Measurements from ENCODE around the gene G0S2. TPM values are rescaled to one million over a fixed set of nuclear protein-coding genes. Genes with fewer than 3 reads are reported as not detected.
A peak's percentile ranks its signal among the peaks of the same experiment; 100 is the strongest.

Gene G0S2
- polyA plus RNA-seq, 3 donors: 176 to 1,583 (median 373) TPM

- Histone ChIP-seq H3K4me1 (ENCODE audit: control insufficient read depth in 1 of 2, insufficient read depth in 2 of 2, low read length in 2 of 2) (peaks cover 33 to 41% of the 10 kb centered on the region in 2 donors), H3K36me3 (replicated peaks in 1 of 2; ENCODE audit: control insufficient read depth in 1 of 2, insufficient read depth in 2 of 2, low read length in 2 of 2) (no peaks in the 10 kb centered on the region), H3K4me3 (replicated peaks in 1 of 3; ENCODE audit: low read depth in 2 of 3, low read length in 3 of 3) (no peak overlapping the region), H3K27ac (ENCODE audit: low read depth in 1 of 2, low read length in 2 of 2) (no peak overlapping the region), H2AFZ (ENCODE audit: insufficient read depth, low read depth, low read length, poor library complexity, severe bottlenecking) (no peak overlapping the region), H3K4me2 (replicated peaks; ENCODE audit: extremely low read depth, low read length, poor library complexity, severe bottlenecking) (no peak overlapping the region), H3K79me2 (ENCODE audit: insufficient read depth, low read length) (no peaks in the 10 kb centered on the region), H3K9me3 (replicated peaks in 1 of 2; ENCODE audit: control insufficient read depth in 1 of 2, insufficient read depth in 1 of 2, low read length in 2 of 2) (no peaks in the 10 kb centered on the region), H3K27me3 (ENCODE audit: control insufficient read depth in 2 of 2, insufficient read depth in 2 of 2, low read length in 2 of 2) (peaks cover 24 to 34% of the 10 kb centered on the region in 2 donors), H3K9ac (ENCODE audit: insufficient read depth, low read length, poor library complexity, severe bottlenecking) (no peak overlapping the region), H4K20me1 (ENCODE audit: insufficient read depth, low read length) (no peaks in the 10 kb centered on the region)
- Mint-ChIP-seq H3K27me3 (ENCODE audit: low read depth in 3 of 3) (peaks cover 22 to 45% (median 34%) of the 10 kb centered on the region in 3 donors), H3K4me3 (peak overlapping the region in 1 of 2 donors; percentile 56), H3K9me3 (no peaks in the 10 kb centered on the region), H3K4me1 (peaks cover 51% of the 10 kb centered on the region), H3K36me3 (peaks cover 8 to 37% of the 10 kb centered on the region in 2 donors), H3K27ac (peak overlapping the region in 5 of 7 donors; percentile 2 to 64 (median 47))
- DNase-seq: no peak
- intact Hi-C loops (cut with micrococcal nuclease): no loop called here
- 100% methylated on average over 2 of the region's 3 CpGs for WGBS (ENCODE audit: insufficient coverage)
- TF ChIP-seq CTCF (IDR thresholded peaks at IDR 0.05): no peak
Measured at GRCh38 chr1:209662879-209663327, 12.3 kb upstream of the G0S2 start.

GRCh38 chr1:209667103-209667502 lies 8.1 kb upstream of the G0S2 start:
- H3K4me1 Mint-ChIP-seq: peaks cover 32% of the 10 kb centered on the region
- no peaks in the 10 kb centered on the region for H3K9me3 ChIP-seq (replicated peaks in 1 of 2; ENCODE audit: control insufficient read depth in 1 of 2, insufficient read depth in 1 of 2, low read length in 2 of 2)
- peaks cover 0 to 5% (median 0%) of the 10 kb centered on the region in 7 donors for H3K9me3 Mint-ChIP-seq
- peaks cover 24 to 45% of the 10 kb centered on the region in 2 donors for H3K27me3 ChIP-seq (ENCODE audit: control insufficient read depth in 2 of 2, insufficient read depth in 2 of 2, low read length in 2 of 2)
- no peak overlapping the region for H3K9ac ChIP-seq (ENCODE audit: insufficient read depth, low read length, poor library complexity, severe bottlenecking)
- H3K4me2 ChIP-seq (replicated peaks; ENCODE audit: extremely low read depth, low read length, poor library complexity, severe bottlenecking): no peak overlapping the region
- no peak overlapping the region for H3K27ac Mint-ChIP-seq
- DNase-seq: peak in 1 of 3 donors; percentile 56
- no peak overlapping the region for H2AFZ ChIP-seq (ENCODE audit: insufficient read depth, low read depth, low read length, poor library complexity, severe bottlenecking)
- peaks cover 27 to 32% (median 28%) of the 10 kb centered on the region in 3 donors for H3K27me3 Mint-ChIP-seq (ENCODE audit: low read depth in 3 of 3)
- H3K27ac ChIP-seq (ENCODE audit: low read depth in 1 of 2, low read length in 2 of 2): no peak overlapping the region
- no peaks in the 10 kb centered on the region for H3K36me3 ChIP-seq (replicated peaks in 1 of 2; ENCODE audit: control insufficient read depth in 1 of 2, insufficient read depth in 2 of 2, low read length in 2 of 2)
- no peak overlapping the region for H3K4me3 Mint-ChIP-seq
- no peak for TF ChIP-seq CTCF (IDR thresholded peaks at IDR 0.05)
- peaks cover 0 to 25% of the 10 kb centered on the region in 2 donors for H3K36me3 Mint-ChIP-seq
- no peaks in the 10 kb centered on the region for H3K79me2 ChIP-seq (ENCODE audit: insufficient read depth, low read length)
- no CpG with 5 or more reads among the region's 1 CpG for WGBS (ENCODE audit: insufficient coverage)
- intact Hi-C loops (cut with micrococcal nuclease): no loop called here
- H3K4me3 ChIP-seq (replicated peaks in 1 of 3; ENCODE audit: low read depth in 2 of 3, low read length in 3 of 3): no peak overlapping the region
- H4K20me1 ChIP-seq (ENCODE audit: insufficient read depth, low read length): no peaks in the 10 kb centered on the region
- peaks cover 15 to 24% of the 10 kb centered on the region in 2 donors for H3K4me1 ChIP-seq (ENCODE audit: control insufficient read depth in 1 of 2, insufficient read depth in 2 of 2, low read length in 2 of 2)
